ENCODE measurements around the gene TRMT10A. TPM values are rescaled to one million over a fixed set of nuclear protein-coding genes. Genes with fewer than 3 reads are reported as not detected.

Gene TRMT10A
- polyA plus RNA-seq, 1 donor from 2014 or later, result 10.5 TPM

DNA sequence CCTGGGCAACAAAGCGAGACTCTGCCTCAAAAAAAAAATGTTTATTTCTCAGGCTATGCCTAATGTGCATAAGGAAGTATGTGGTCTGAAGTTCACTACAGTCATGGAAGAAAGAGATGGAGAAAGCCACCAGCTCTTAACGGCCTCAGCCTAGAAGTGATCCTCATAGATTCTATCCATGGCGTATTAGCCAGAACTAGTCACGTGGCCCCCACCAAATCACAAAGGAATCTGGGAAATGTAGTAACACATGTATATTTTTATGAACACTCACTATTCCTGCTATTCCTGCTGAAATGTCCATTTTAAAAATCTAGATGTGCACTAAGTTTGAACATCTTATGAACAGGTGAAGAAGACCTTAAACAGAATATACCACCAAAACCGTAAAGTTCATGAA, 44.6 kb upstream of the TRMT10A start:
- Histone ChIP-seq H3K79me2 (replicated peaks; ENCODE audit: insufficient read depth, low read length) (no peaks in the 10 kb centered on the region), H3K9ac (ENCODE audit: low read length) (no peak overlapping the region), H3K9me2 (ENCODE audit: insufficient read depth, low read length) (no peaks in the 10 kb centered on the region), H3K4me3 (ENCODE audit: low read length) (no peak overlapping the region), H3K4me2 (ENCODE audit: low read length) (no peak overlapping the region), H4K20me1 (ENCODE audit: insufficient read depth) (no peaks in the 10 kb centered on the region), H3K27me3 (ENCODE audit: insufficient read depth, low read depth, low read length) (no peaks in the 10 kb centered on the region), H3K9me3 (ENCODE audit: low read length) (no peaks in the 10 kb centered on the region), H3K27ac (ENCODE audit: low read length) (no peak overlapping the region), H3F3A (ENCODE audit: insufficient read depth, low read length, poor library complexity, severe bottlenecking) (no peaks in the 10 kb centered on the region), H3K36me3 (ENCODE audit: insufficient read depth, low read length) (no peaks in the 10 kb centered on the region), H2AFZ (ENCODE audit: low read depth, low read length) (no peak overlapping the region)
- TF ChIP-seq RAD21 (conservative IDR thresholded peaks at IDR 0.05), result no peak
- no peak for TF ChIP-seq EZH2 (IDR thresholded peaks at IDR 0.05; ENCODE audit: borderline replicate concordance, insufficient read depth, low read length, poor library complexity, severe bottlenecking)
- no peak for TF ChIP-seq POLR2AphosphoS5 (IDR thresholded peaks at IDR 0.05)
- no peak for TF ChIP-seq MXI1 (conservative IDR thresholded peaks at IDR 0.05; ENCODE audit: poor library complexity, severe bottlenecking)

DNA sequence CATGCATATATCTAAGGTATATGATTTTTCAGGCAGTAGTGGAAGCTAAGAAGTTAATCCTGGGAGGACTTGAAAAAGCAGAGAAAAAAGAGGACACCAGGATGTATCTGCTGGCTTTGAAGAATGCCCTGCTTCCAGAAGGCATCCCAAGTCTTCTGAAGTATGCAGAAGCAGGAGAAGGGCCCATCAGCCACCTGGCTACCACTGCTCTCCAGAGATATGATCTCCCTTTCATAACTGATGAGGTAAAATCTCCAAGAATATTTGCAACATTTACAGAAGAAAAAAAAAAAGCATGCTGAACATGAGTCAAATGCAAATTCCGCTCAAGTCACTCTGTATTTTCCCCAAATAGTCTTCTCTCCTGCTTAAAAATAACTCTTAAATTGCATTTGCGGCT, 42.9 kb upstream of the TRMT10A start:
- TF ChIP-seq EZH2 (IDR thresholded peaks at IDR 0.05; ENCODE audit: borderline replicate concordance, insufficient read depth, low read length, poor library complexity, severe bottlenecking) (no peak), SMC3 (conservative IDR thresholded peaks at IDR 0.05; ENCODE audit: poor library complexity) (no peak), POLR2AphosphoS5 (IDR thresholded peaks at IDR 0.05) (no peak), EP300 (conservative IDR thresholded peaks at IDR 0.05; ENCODE audit: poor library complexity, severe bottlenecking) (no peak), MXI1 (conservative IDR thresholded peaks at IDR 0.05; ENCODE audit: poor library complexity, severe bottlenecking) (no peak), TAF1 (IDR thresholded peaks at IDR 0.05; ENCODE audit: low read depth) (no peak), RAD21 (conservative IDR thresholded peaks at IDR 0.05) (no peak)
- TF ChIP-seq, protein P1, sequence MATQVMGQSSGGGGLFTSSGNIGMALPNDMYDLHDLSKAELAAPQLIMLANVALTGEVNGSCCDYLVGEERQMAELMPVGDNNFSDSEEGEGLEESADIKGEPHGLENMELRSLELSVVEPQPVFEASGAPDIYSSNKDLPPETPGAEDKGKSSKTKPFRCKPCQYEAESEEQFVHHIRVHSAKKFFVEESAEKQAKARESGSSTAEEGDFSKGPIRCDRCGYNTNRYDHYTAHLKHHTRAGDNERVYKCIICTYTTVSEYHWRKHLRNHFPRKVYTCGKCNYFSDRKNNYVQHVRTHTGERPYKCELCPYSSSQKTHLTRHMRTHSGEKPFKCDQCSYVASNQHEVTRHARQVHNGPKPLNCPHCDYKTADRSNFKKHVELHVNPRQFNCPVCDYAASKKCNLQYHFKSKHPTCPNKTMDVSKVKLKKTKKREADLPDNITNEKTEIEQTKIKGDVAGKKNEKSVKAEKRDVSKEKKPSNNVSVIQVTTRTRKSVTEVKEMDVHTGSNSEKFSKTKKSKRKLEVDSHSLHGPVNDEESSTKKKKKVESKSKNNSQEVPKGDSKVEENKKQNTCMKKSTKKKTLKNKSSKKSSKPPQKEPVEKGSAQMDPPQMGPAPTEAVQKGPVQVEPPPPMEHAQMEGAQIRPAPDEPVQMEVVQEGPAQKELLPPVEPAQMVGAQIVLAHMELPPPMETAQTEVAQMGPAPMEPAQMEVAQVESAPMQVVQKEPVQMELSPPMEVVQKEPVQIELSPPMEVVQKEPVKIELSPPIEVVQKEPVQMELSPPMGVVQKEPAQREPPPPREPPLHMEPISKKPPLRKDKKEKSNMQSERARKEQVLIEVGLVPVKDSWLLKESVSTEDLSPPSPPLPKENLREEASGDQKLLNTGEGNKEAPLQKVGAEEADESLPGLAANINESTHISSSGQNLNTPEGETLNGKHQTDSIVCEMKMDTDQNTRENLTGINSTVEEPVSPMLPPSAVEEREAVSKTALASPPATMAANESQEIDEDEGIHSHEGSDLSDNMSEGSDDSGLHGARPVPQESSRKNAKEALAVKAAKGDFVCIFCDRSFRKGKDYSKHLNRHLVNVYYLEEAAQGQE (IDR thresholded peaks at IDR 0.05; ENCODE audit: borderline replicate concordance), result no peak
- TF ChIP-seq, protein P2, sequence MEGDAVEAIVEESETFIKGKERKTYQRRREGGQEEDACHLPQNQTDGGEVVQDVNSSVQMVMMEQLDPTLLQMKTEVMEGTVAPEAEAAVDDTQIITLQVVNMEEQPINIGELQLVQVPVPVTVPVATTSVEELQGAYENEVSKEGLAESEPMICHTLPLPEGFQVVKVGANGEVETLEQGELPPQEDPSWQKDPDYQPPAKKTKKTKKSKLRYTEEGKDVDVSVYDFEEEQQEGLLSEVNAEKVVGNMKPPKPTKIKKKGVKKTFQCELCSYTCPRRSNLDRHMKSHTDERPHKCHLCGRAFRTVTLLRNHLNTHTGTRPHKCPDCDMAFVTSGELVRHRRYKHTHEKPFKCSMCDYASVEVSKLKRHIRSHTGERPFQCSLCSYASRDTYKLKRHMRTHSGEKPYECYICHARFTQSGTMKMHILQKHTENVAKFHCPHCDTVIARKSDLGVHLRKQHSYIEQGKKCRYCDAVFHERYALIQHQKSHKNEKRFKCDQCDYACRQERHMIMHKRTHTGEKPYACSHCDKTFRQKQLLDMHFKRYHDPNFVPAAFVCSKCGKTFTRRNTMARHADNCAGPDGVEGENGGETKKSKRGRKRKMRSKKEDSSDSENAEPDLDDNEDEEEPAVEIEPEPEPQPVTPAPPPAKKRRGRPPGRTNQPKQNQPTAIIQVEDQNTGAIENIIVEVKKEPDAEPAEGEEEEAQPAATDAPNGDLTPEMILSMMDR (IDR thresholded peaks at IDR 0.05; ENCODE audit: poor library complexity, severe bottlenecking), result no peak
- Histone ChIP-seq H3K9me3 (ENCODE audit: low read length) (no peaks in the 10 kb centered on the region), H3K4me3 (ENCODE audit: low read length) (no peak overlapping the region), H2AFZ (ENCODE audit: low read depth, low read length) (no peak overlapping the region), H3K9ac (ENCODE audit: low read length) (no peak overlapping the region), H3K27me3 (ENCODE audit: insufficient read depth, low read depth, low read length) (no peaks in the 10 kb centered on the region), H3K36me3 (ENCODE audit: insufficient read depth, low read length) (no peaks in the 10 kb centered on the region), H3K9me2 (ENCODE audit: insufficient read depth, low read length) (no peaks in the 10 kb centered on the region), H3K79me2 (replicated peaks; ENCODE audit: insufficient read depth, low read length) (no peaks in the 10 kb centered on the region), H3K27ac (ENCODE audit: low read length) (no peak overlapping the region), H4K20me1 (ENCODE audit: insufficient read depth) (no peaks in the 10 kb centered on the region), H3F3A (ENCODE audit: insufficient read depth, low read length, poor library complexity, severe bottlenecking) (no peaks in the 10 kb centered on the region), H3K4me2 (ENCODE audit: low read length) (no peak overlapping the region)

Measured in neural cell (in vitro differentiated cells).